ENCODE measurements around the gene TAX1BP1. TPM values are rescaled to one million over a fixed set of nuclear protein-coding genes. Genes with fewer than 3 reads are reported as not detected.

TAX1BP1 gene
- 68.8 TPM for total RNA-seq

GRCh38 chr7:27739909-27740448 lies at the start of gene TAX1BP1:
TSS of gene TAX1BP1 (plus strand) at chr7:27740162. CDS start at chr7:27748525, 8,363 bp downstream.
- ATAC-seq: peak; percentile 99

GRCh38 chr7:27690649-27691048 lies 49.3 kb upstream of the TAX1BP1 start:
- ATAC-seq: no peak

GRCh38 chr7:27693794-27694193 lies 46.2 kb upstream of the TAX1BP1 start:
- ATAC-seq: no peak

- ATAC-seq: no peak
Measured at GRCh38 chr7:27695096-27695495, 44.9 kb upstream of the TAX1BP1 start.

GRCh38 chr7:27697861-27698430 lies 42.0 kb upstream of the TAX1BP1 start:
- ATAC-seq: peak; percentile 94

- no peak for ATAC-seq
Measured at GRCh38 chr7:27699751-27700150, 40.2 kb upstream of the TAX1BP1 start.

- ATAC-seq: no peak
Measured at GRCh38 chr7:27700501-27700900, 39.5 kb upstream of the TAX1BP1 start.

- ATAC-seq: no peak
Measured at GRCh38 chr7:27703181-27703580, 36.8 kb upstream of the TAX1BP1 start.

- ATAC-seq: no peak
Measured at GRCh38 chr7:27704422-27705199, 35.4 kb upstream of the TAX1BP1 start.

GRCh38 chr7:27705200-27705594 lies 34.8 kb upstream of the TAX1BP1 start:
- no peak for ATAC-seq

GRCh38 chr7:27708485-27708884 lies 31.5 kb upstream of the TAX1BP1 start:
- no peak for ATAC-seq

GRCh38 chr7:27709137-27710075 lies 30.6 kb upstream of the TAX1BP1 start:
- no peak for ATAC-seq

GRCh38 chr7:27712217-27712616 lies 27.7 kb upstream of the TAX1BP1 start:
- no peak for ATAC-seq

- ATAC-seq: no peak
Measured at GRCh38 chr7:27714831-27715444, 25.0 kb upstream of the TAX1BP1 start.

- no peak for ATAC-seq
Measured at GRCh38 chr7:27723085-27723484, 16.9 kb upstream of the TAX1BP1 start.

GRCh38 chr7:27727058-27727457 lies 12.9 kb upstream of the TAX1BP1 start:
- ATAC-seq: no peak

GRCh38 chr7:27730112-27730511 lies 9.8 kb upstream of the TAX1BP1 start:
- no peak for ATAC-seq

- no peak for ATAC-seq
Measured at GRCh38 chr7:27734583-27734982, 5.4 kb upstream of the TAX1BP1 start.

- ATAC-seq: no peak
Measured at GRCh38 chr7:27735165-27735564, 4.8 kb upstream of the TAX1BP1 start.

- no peak for ATAC-seq
Measured at GRCh38 chr7:27735831-27736230, 4.1 kb upstream of the TAX1BP1 start.

- no peak for ATAC-seq
Measured at GRCh38 chr7:27737178-27737577, 2.8 kb upstream of the TAX1BP1 start.

- ATAC-seq: no peak
Measured at GRCh38 chr7:27737616-27738015, 2.3 kb upstream of the TAX1BP1 start.
